Neural progenitor cell (in vitro differentiated cells): Measurements from ENCODE around the gene UBR3.

Experiments
- CTCF ChIP-seq: fragments of 200-600 bp; sonication (generic); IDR thresholded peaks from 2 replicates; pipeline ENCODE4 v1.5.1; 2017; ENCODE audit warnings: antibody characterized with exemption, mild to moderate bottlenecking
- EZH2 ChIP-seq: fragments of 200-600 bp; sonication (generic); IDR thresholded peaks from 2 replicates; pipeline ENCODE4 v1.6.1; 2017; ENCODE audit warnings: antibody characterized with exemption, mild to moderate bottlenecking, moderate library complexity
- EZH2phosphoT487 ChIP-seq: fragments of 200-600 bp; sonication (generic); IDR thresholded peaks from 2 replicates; pipeline ENCODE4 v1.6.1; 2017; ENCODE audit warnings: antibody characterized with exemption

- TF ChIP-seq CTCF: no peak
- no peak for TF ChIP-seq EZH2phosphoT487
- TF ChIP-seq EZH2: no peak
These were observed 139.2 kb downstream of the UBR3 start for GRCh38 chr2:169966454-169966853.
